Vagina (tissue), 2 donors: ENCODE data around the gene DNAH6. TPM values are rescaled to one million over a fixed set of nuclear protein-coding genes. Genes with fewer than 3 reads are reported as not detected.

ENCODE experiments used
- DNase-seq, 2 donors: peaks; one replicate each; pipeline ENCODE4 v3.0.0-alpha.2; 2017; ENCODE audit errors: extremely low spot score in 2 of 2
- H3K27ac ChIP-seq: fragments of 200-600 bp; sonication (generic); one replicate; pipeline ENCODE4 v1.5.1; 2019
- H3K27me3 ChIP-seq: fragments of 200-600 bp; sonication (generic); one replicate; pipeline ENCODE4 v1.5.1; 2019
- H3K36me3 ChIP-seq, 2 donors: fragments of 200-600 bp; sonication (generic); one replicate each; pipeline ENCODE4 v1.5.1; 2017 to 2019
- H3K4me1 ChIP-seq: fragments of 200-600 bp; sonication (generic); one replicate; pipeline ENCODE4 v1.5.1; 2019
- H3K4me3 ChIP-seq, 2 donors: fragments of 200-600 bp; sonication (generic); 1 replicate in 1 of 2; 2 replicates in 1 of 2; pipeline ENCODE4 v1.5.1; 2016 to 2019
- H3K9me3 ChIP-seq: fragments of 200-600 bp; sonication (generic); one replicate; pipeline ENCODE4 v1.5.1; 2019
- POLR2A ChIP-seq, 2 donors: fragments of 450-650 bp; IDR thresholded peaks; one replicate each; pipeline ENCODE4 v1.6.1; 2017; ENCODE audit warnings: antibody characterized with exemption in 2 of 2, mild to moderate bottlenecking in 2 of 2, moderate library complexity in 2 of 2
- POLR2AphosphoS5 ChIP-seq, 2 donors: sonication (generic); formaldehyde crosslinking; IDR thresholded peaks; one replicate each; pipeline ENCODE4 v1.9.0; 2017; ENCODE audit warnings: antibody characterized with exemption in 2 of 2, mild to moderate bottlenecking in 2 of 2, low read depth in 1 of 2; ENCODE audit not compliant: insufficient read depth in 1 of 2
- intact Hi-C: fragments of 100-400 bp; cut with DNase I; formaldehyde crosslinking; loops from one replicate; pipeline ENCODE4 v1.15.1; 2023
- total RNA-seq: library from RNA; depleted of rRNA; stranded (reverse); fragments of >200 nt; gene quantifications from one replicate; pipeline ENCODE4 v1.2.3, GENCODE V29; 2016
- TF ChIP-seq, protein P1 (sequence below), 3 experiments: fragments of 450-650 bp in 2 of 3; fragments of 200-600 bp in 1 of 3; sonication (generic) in 1 of 3; IDR thresholded peaks; one replicate each; pipeline ENCODE4 v1.5.1; 2017 to 2019; ENCODE audit warnings: antibody characterized with exemption in 3 of 3, mild to moderate bottlenecking in 2 of 3, moderate library complexity in 2 of 3

DNAH6 gene
- total RNA-seq, 1 donor from 2014 or later: 0.49 TPM

DNA sequence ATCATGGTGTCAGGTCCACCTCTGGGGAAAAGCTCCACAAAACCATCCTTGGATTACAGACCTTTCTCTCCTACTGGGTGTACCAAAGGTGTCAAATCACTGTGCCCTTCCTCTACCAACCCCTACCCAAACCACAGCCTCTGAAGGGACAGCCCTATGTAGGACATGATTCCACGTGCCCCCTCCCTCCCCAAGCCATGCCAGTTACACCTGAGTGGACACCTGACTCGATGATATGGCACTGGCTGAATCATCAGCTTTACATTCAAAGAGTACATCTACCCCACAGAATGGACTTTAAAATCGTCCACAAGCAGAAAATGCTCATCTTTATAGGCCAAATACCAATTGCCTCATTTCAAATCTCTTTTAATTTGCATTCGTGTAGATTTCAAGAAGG, 338.6 kb downstream of the DNAH6 start:
- Histone ChIP-seq H3K4me3 (no peak overlapping the region), H3K27me3 (no peaks in the 10 kb centered on the region), H3K27ac (no peak overlapping the region), H3K9me3 (no peaks in the 10 kb centered on the region), H3K36me3 (no peaks in the 10 kb centered on the region), H3K4me1 (no peaks in the 10 kb centered on the region)
- DNase-seq: no peak
- TF ChIP-seq POLR2A (IDR thresholded peaks at IDR 0.05) (no peak), POLR2AphosphoS5 (IDR thresholded peaks at IDR 0.05; ENCODE audit: insufficient read depth in 1 of 2, low read depth in 1 of 2) (no peak)
- TF ChIP-seq, protein P1, sequence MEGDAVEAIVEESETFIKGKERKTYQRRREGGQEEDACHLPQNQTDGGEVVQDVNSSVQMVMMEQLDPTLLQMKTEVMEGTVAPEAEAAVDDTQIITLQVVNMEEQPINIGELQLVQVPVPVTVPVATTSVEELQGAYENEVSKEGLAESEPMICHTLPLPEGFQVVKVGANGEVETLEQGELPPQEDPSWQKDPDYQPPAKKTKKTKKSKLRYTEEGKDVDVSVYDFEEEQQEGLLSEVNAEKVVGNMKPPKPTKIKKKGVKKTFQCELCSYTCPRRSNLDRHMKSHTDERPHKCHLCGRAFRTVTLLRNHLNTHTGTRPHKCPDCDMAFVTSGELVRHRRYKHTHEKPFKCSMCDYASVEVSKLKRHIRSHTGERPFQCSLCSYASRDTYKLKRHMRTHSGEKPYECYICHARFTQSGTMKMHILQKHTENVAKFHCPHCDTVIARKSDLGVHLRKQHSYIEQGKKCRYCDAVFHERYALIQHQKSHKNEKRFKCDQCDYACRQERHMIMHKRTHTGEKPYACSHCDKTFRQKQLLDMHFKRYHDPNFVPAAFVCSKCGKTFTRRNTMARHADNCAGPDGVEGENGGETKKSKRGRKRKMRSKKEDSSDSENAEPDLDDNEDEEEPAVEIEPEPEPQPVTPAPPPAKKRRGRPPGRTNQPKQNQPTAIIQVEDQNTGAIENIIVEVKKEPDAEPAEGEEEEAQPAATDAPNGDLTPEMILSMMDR (IDR thresholded peaks at IDR 0.05): no peak
- intact Hi-C loops: no loop called here

DNA sequence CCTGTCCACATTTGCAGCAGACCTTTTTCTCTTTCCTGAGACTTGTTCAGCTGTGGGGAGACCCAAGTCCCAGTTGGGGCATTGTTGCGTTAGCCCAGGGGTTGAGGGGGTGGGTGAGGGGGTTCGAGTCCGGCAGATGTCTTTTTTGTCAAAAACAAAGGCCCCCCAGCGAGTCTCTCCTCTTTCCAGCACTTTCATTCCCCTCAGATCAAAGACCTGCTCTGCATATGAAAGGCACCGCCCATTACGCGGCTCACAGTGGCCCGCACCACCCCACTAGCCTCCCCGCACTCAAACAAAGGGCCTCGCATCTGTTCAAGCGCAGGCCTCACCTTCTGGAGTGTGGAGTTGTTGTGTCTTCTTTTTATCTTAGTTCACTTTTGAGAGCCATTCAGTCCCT, 339.4 kb downstream of the DNAH6 start:
- no peak overlapping the region for H3K4me3 ChIP-seq
- TF ChIP-seq, protein P1 (IDR thresholded peaks at IDR 0.05): no peak
- TF ChIP-seq POLR2AphosphoS5 (IDR thresholded peaks at IDR 0.05; ENCODE audit: insufficient read depth in 1 of 2, low read depth in 1 of 2): no peak
- no peak for TF ChIP-seq POLR2A (IDR thresholded peaks at IDR 0.05)
- H3K27ac ChIP-seq: no peak overlapping the region
- no peaks in the 10 kb centered on the region for H3K36me3 ChIP-seq
- DNase-seq: no peak
- H3K27me3 ChIP-seq: no peaks in the 10 kb centered on the region
- intact Hi-C loops: no loop called here
- no peaks in the 10 kb centered on the region for H3K9me3 ChIP-seq
- H3K4me1 ChIP-seq: no peaks in the 10 kb centered on the region

DNA sequence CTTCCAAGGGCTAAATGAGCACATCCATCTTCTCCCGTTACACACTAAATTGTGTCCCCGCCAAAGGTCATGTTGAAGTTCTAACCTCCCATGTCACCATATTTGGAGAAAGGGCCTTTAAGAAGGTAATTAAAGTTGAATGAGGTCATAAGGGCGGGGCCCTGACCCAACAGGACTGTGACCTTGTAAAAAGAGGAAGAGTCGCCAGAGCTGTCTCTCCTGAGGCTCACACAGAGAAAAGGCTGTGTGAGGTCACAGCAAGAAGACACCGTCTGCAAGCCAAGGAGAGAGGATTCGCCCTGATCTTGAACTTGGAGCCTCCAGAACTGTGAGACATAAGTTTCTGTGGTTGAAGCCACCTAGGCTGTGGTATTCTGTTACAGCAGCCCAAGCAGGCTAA, 340.5 kb downstream of the DNAH6 start:
- Histone ChIP-seq H3K4me1 (no peaks in the 10 kb centered on the region), H3K36me3 (no peaks in the 10 kb centered on the region), H3K27ac (no peak overlapping the region), H3K27me3 (no peaks in the 10 kb centered on the region), H3K9me3 (no peaks in the 10 kb centered on the region), H3K4me3 (no peak overlapping the region)
- DNase-seq: no peak
- TF ChIP-seq POLR2AphosphoS5 (IDR thresholded peaks at IDR 0.05; ENCODE audit: insufficient read depth in 1 of 2, low read depth in 1 of 2): no peak
- no peak for TF ChIP-seq POLR2A (IDR thresholded peaks at IDR 0.05)
- TF ChIP-seq, protein P1 (IDR thresholded peaks at IDR 0.05): no peak
- intact Hi-C loops: no loop called here

DNA sequence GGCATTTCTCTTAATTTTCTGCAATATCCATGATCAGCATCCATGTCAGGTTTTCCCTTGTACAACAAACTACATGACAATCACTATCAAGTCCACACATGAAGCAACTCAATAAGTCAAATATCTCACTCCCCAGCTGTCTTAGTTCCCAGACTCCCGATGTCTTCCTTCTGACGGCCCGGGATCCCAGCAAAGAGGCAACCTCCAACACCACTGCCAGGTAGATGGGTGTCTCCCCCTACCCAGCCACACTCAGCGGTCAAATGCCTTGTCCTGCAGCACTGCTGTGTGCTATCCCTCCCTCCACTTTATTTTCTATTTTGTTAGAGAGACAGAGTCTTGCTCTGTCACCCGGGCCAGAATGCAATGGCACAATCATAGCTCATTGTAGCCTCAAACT, 341.3 kb downstream of the DNAH6 start:
- TF ChIP-seq, protein P1 (IDR thresholded peaks at IDR 0.05): no peak
- no peak for TF ChIP-seq POLR2AphosphoS5 (IDR thresholded peaks at IDR 0.05; ENCODE audit: insufficient read depth in 1 of 2, low read depth in 1 of 2)
- TF ChIP-seq POLR2A (IDR thresholded peaks at IDR 0.05): no peak
- no peak overlapping the region for H3K4me3 ChIP-seq
- no peaks in the 10 kb centered on the region for H3K9me3 ChIP-seq
- intact Hi-C loops: no loop called here
- H3K27ac ChIP-seq: no peak overlapping the region
- H3K4me1 ChIP-seq: no peaks in the 10 kb centered on the region
- no peaks in the 10 kb centered on the region for H3K27me3 ChIP-seq
- no peaks in the 10 kb centered on the region for H3K36me3 ChIP-seq
- no peak for DNase-seq

DNA sequence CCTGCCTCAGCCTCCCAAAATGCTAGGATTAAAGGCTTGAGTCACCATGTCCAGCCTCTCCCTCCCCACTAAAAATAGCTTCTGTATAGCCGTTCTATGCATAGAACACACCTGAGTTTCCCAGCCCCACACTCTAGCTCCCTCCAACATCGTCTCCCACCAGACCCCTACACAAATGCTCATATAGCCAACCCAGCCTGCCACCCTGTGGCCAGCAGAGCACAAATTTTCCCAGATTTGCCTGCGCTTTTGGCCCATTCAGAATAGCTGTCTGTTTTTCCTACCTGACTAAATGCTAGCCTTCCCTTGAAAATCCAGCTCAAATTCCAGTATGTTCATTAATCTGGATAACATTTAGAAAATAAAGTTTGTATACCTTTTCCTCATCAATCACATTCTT, 341.8 kb downstream of the DNAH6 start:
- intact Hi-C loops: no loop called here
- TF ChIP-seq POLR2AphosphoS5 (IDR thresholded peaks at IDR 0.05; ENCODE audit: insufficient read depth in 1 of 2, low read depth in 1 of 2): no peak
- TF ChIP-seq POLR2A (IDR thresholded peaks at IDR 0.05): no peak
- TF ChIP-seq, protein P1 (IDR thresholded peaks at IDR 0.05): no peak

More for the DNA sequence above, 341.8 kb downstream of the DNAH6 start:
- no peak overlapping the region for H3K4me3 ChIP-seq
- H3K27ac ChIP-seq: no peak overlapping the region
- no peaks in the 10 kb centered on the region for H3K27me3 ChIP-seq
- no peaks in the 10 kb centered on the region for H3K4me1 ChIP-seq
- DNase-seq: no peak
- no peaks in the 10 kb centered on the region for H3K9me3 ChIP-seq
- no peaks in the 10 kb centered on the region for H3K36me3 ChIP-seq
